HAP-1 (cell line): ENCODE results near the gene SQOR.

Experiments
- DNase-seq, 2 experiments: peaks; one replicate each; pipeline ENCODE4 v3.0.0-alpha.2; 2016 to 2020; ENCODE audit warnings: low spot score in 2 of 2
- H3K27me3 ChIP-seq: fragments of 250-450 bp; sonication (Bioruptor Pico); 2 replicates; pipeline ENCODE4 v1.5.1; 2020; ENCODE audit warnings: low read depth, mild to moderate bottlenecking, moderate library complexity
- H3K36me3 ChIP-seq: fragments of 250-450 bp; sonication (Bioruptor Pico); replicated peaks from 2 replicates; pipeline ENCODE4 v1.5.1; 2020; ENCODE audit warnings: mild to moderate bottlenecking
- H3K4me1 ChIP-seq: fragments of 250-450 bp; sonication (Bioruptor Pico); 2 replicates; pipeline ENCODE4 v1.5.1; 2020; ENCODE audit warnings: mild to moderate bottlenecking
- H3K4me3 ChIP-seq: fragments of 250-450 bp; sonication (Bioruptor Pico); 2 replicates; pipeline ENCODE4 v1.5.1; 2020; ENCODE audit warnings: mild to moderate bottlenecking, moderate library complexity
- H3K9me3 ChIP-seq: fragments of 250-450 bp; sonication (Bioruptor Pico); 2 replicates; pipeline ENCODE4 v1.5.1; 2020; ENCODE audit warnings: mild to moderate bottlenecking, moderate library complexity
- in situ Hi-C: fragments of 300-500 bp; cut with MboI; formaldehyde crosslinking; loops from 3 replicates; pipeline ENCODE4 v1.14.3; 2020; ENCODE audit warnings: low sequenced_read_pairs, inconsistent platforms, mixed read lengths

The SQOR gene

DNA sequence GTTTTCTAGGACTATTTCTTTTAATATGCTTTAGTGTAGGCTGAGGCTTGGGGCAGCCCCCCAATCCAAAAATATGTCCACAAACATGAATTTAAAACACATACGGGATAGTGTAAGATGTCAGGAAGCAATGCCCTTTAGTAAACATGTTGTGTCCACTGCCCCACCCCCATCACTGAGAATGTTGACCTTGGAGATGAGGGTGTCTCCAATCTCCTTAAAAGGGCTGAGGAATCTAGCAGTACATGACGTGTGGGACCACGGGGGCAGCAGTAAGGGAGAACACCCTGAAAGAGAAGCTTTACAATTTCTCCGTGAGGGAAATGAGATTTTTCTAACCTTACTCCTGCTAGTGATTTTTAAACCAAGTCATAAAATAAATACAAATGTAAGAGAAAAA lies 84.7 kb downstream of the SQOR start:
- Histone ChIP-seq H3K9me3 (no peaks in the 10 kb centered on the region), H3K4me3 (no peak overlapping the region), H3K36me3 (no peaks in the 10 kb centered on the region), H3K27me3 (no peaks in the 10 kb centered on the region; the same call in 1 of the 2 replicates), H3K4me1 (no peaks in the 10 kb centered on the region)
- no peak for DNase-seq
- in situ Hi-C loops = no loop called here

DNA sequence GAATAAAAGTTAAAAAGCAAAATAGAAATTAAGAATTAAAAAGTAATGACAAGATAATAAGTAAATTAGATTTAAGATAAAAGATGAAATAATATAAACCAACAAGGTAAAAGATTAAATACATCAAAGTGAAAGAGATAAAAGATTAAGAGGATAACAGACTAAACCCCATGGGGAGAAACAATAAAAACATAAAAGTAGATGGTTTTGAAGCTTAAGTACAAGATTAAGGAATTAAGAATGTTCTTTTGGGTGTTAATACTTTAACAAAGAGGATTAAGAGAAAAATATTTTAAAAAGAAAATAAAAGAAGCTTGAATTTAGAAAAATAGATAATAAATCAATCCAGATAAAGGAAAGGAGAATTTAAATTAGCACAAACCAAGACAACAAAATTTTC lies 85.4 kb downstream of the SQOR start:
- no peaks in the 10 kb centered on the region; the same call in 1 of the 2 replicates for H3K27me3 ChIP-seq
- no peaks in the 10 kb centered on the region for H3K36me3 ChIP-seq
- H3K4me3 ChIP-seq = no peak overlapping the region
- no peak for DNase-seq
- no peaks in the 10 kb centered on the region for H3K9me3 ChIP-seq
- no peaks in the 10 kb centered on the region for H3K4me1 ChIP-seq
- in situ Hi-C loops = no loop called here

DNA sequence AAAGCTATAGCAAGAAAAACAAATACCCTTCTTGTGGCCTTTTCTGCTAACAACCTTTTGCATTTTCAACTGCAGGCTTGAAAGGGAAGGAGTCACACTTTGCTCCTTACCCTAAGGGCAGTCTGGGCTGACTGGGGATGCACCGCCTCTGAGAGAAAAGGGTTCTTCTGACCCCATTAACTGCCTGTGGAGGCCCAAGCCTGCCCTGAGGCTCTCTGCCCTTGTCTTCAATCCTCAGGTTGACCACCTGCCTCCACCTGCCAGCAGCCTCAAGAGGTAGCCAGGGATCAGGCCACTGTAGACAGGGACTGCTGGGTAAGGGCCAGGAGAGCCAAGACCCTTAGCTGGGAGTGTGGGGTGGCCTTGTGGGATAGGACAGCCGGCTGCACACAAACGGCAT lies 93.8 kb downstream of the SQOR start:
- Histone ChIP-seq H3K9me3 (no peaks in the 10 kb centered on the region), H3K4me1 (no peaks in the 10 kb centered on the region), H3K27me3 (peaks cover 10% of the 10 kb centered on the region; the same call in 1 of the 2 replicates), H3K36me3 (no peaks in the 10 kb centered on the region), H3K4me3 (no peak overlapping the region)
- in situ Hi-C loops = no loop called here
- no peak for DNase-seq

DNA sequence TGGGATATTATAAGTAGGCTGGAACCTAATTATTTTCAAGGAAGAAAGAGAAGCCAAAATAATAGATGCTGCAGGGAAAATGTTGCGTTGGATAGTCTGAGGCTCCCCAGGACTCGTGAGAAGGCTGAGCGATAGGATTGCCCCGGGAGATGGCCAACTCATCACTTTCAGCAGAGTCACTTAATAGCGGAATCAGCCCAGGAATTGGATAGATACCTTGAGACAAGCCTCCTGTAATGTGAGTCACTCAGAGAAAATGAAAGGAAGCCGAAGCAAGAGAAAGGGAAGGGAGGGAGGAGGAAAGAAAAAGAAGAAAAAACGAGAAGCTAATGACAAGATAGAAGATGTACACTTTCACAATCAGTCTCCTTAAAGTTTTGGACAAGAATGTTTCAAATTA lies 94.3 kb downstream of the SQOR start:
- H3K9me3 ChIP-seq = no peaks in the 10 kb centered on the region
- H3K36me3 ChIP-seq = no peaks in the 10 kb centered on the region
- no peak overlapping the region for H3K4me3 ChIP-seq
- in situ Hi-C loops = no loop called here
- H3K27me3 ChIP-seq = peaks cover 12% of the 10 kb centered on the region; the same call in 1 of the 2 replicates
- no peak for DNase-seq
- H3K4me1 ChIP-seq = no peaks in the 10 kb centered on the region

DNA sequence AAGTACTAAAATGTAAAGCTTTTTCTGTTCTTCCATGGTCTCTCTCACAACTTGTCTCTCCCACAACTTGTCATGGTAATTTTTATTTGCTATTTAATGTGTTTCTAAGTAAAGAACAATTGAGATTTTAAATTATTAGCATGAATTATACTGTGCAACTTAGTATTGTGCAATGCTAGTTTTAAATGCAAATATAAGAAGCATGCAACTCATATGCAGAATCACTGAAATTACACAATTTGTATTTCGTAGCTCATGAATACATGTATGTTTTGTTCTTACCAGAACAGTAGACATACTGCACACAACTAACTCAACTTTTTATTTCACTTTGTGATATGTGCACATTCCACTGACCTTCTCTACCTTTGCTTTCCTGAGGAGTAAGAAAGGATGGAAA lies 96.5 kb downstream of the SQOR start:
- no peak for DNase-seq
- in situ Hi-C loops = no loop called here
- Histone ChIP-seq H3K27me3 (peaks cover 12% of the 10 kb centered on the region; the same call in 1 of the 2 replicates), H3K4me1 (no peaks in the 10 kb centered on the region), H3K9me3 (no peaks in the 10 kb centered on the region), H3K36me3 (no peaks in the 10 kb centered on the region), H3K4me3 (no peak overlapping the region)

DNA sequence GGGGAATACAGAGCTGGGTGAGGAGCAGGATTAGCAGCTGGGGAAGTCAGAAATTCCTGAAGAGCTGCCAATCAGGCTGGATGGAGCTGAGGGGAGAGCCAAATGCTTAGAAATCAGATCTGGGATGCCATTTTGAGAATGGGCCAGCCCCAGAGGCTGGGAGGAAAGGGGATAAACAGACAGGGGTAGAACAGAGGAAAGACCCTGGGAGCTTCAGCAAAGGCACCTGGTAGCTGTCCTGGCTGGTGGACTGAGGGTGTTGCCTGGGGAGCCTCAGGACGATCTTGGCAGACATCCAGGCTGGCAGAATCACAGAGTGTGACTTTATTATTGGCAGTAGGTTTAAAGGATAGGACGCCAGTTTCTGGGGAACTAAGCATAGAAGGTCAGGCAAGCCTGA lies 97.8 kb downstream of the SQOR start:
- Histone ChIP-seq H3K27me3 (peaks cover 9% of the 10 kb centered on the region; the same call in 1 of the 2 replicates), H3K9me3 (no peaks in the 10 kb centered on the region), H3K36me3 (no peaks in the 10 kb centered on the region), H3K4me1 (no peaks in the 10 kb centered on the region), H3K4me3 (no peak overlapping the region)
- in situ Hi-C loops = no loop called here
- DNase-seq = no peak

DNA sequence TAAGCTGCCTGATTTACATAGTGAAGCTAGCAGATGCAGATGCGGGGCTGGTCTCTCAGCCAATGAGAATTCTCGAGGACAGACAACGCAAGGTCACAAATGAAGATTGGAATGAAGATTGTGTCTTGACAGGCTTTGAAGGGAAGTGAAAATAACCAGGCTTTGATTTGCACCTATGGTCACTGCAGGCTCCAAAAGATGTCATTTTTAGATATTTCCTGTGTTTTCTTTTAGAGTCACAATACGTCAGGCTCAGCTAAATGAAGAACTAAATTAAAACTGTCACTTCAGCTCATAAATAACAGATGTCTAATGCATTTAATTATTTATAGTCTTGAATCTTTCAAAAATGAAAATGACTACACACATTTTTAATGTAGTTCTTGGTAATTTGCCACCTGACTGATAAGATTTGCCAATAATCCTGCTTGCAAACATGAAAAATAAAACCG lies 99.5 kb downstream of the SQOR start:
- DNase-seq = no peak
- Histone ChIP-seq H3K9me3 (no peaks in the 10 kb centered on the region), H3K36me3 (no peaks in the 10 kb centered on the region), H3K27me3 (peaks cover 9% of the 10 kb centered on the region; the same call in 1 of the 2 replicates), H3K4me1 (no peaks in the 10 kb centered on the region), H3K4me3 (no peak overlapping the region)
- in situ Hi-C loops = no loop called here
